OCI-M2 (cell line): ENCODE results near the gene TACR2.
"Not testable (repeated sequence)": the region's sequence is repeated elsewhere in the genome, so short reads cannot be mapped to it uniquely, and the experiment has no call there.

ENCODE experiments used
- DNase-seq: peaks from one replicate; lab custom pipeline; 2025; ENCODE audit not compliant: unreplicated experiment; lab: John Stamatoyannopoulos, UW

Gene TACR2

DNA sequence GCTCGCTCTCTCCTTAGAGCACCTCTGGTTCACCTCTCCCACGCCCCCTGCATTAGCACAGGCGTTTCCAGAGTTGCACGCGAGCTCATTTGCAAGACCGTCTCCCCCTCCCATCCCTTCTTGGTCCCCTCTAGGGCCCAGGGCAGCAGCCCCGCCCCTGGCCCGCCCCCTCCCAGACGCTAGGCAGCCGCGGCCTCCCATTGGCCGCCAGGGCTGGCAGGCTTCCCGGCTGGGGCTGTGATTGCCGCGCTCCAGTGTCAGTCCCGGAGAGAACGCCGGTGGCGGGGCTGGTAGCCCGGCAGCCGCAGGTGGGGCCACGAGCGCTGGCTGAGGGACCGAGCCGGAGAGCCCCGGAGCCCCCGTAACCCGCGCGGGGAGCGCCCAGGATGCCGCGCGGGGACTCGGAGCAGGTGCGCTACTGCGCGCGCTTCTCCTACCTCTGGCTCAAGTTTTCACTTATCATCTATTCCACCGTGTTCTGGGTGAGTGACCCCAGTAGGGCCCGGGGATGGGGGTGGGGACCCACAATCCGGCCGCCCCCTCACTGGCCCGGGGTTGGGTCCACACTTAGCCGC is 34.6 kb upstream of the TACR2 start, which contains the start of gene TSPAN15:
Gene TSPAN15, plus strand, starts transcription at position 257 of the 575 bp plus-strand sequence. Its CDS starts 130 bp downstream, at position 387.
- DNase-seq = no peak

- DNase-seq = not testable (repeated sequence)
Observed at GRCh38 chr10:69450395-69450794, 33.7 kb upstream of the TACR2 start.

DNA sequence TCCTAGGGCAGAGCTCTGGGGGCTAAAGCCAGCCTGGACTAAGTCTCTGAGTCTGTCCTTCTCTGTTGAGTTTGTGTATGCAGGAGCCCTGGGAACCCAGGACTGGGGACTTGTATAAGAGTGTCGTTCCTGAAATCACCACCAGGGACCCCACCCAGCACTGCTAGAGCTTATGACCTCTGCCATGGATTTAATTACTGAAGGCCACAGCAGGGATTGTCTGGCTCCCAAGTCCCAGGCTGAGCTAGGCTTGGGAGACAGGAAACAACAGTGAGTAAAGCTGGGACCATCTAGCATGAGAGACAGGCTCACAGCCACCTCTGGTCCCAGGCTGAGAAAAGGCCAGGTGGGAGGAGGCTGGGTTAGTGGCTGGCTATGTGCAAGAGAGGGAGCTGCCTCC is 33.1 kb upstream of the TACR2 start:
- no peak for DNase-seq

GRCh38 chr10:69446650-69447151 is 30.0 kb upstream of the TACR2 start:
- no peak for DNase-seq

- no peak for DNase-seq
Observed at GRCh38 chr10:69446229-69446628, 29.5 kb upstream of the TACR2 start.

DNA sequence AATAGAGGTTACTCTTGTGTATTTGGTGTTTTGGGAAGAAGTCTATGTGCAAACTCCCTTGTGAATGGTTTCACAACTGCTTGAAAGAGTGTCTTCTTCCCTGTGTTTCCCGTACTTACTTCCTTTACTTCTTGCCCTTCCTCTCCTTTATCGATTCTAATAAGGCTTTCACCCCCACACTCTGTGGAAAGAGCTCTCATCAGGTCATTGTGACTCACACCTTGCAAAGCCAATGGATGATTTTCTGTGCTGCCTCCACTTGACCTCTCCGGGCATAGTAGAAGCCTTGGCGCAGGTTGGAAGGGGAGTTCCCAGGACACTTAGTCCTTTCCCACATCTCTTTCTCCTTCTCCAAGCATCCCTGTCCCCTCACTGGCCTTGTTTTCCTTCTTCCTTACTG is 28.3 kb upstream of the TACR2 start:
- DNase-seq = no peak

GRCh38 chr10:69443354-69443753 is 26.6 kb upstream of the TACR2 start:
- DNase-seq = no peak

- DNase-seq = no peak
Observed at GRCh38 chr10:69439813-69440506, 23.2 kb upstream of the TACR2 start.

- DNase-seq = no peak
Observed at GRCh38 chr10:69439350-69439739, 22.6 kb upstream of the TACR2 start.

DNA sequence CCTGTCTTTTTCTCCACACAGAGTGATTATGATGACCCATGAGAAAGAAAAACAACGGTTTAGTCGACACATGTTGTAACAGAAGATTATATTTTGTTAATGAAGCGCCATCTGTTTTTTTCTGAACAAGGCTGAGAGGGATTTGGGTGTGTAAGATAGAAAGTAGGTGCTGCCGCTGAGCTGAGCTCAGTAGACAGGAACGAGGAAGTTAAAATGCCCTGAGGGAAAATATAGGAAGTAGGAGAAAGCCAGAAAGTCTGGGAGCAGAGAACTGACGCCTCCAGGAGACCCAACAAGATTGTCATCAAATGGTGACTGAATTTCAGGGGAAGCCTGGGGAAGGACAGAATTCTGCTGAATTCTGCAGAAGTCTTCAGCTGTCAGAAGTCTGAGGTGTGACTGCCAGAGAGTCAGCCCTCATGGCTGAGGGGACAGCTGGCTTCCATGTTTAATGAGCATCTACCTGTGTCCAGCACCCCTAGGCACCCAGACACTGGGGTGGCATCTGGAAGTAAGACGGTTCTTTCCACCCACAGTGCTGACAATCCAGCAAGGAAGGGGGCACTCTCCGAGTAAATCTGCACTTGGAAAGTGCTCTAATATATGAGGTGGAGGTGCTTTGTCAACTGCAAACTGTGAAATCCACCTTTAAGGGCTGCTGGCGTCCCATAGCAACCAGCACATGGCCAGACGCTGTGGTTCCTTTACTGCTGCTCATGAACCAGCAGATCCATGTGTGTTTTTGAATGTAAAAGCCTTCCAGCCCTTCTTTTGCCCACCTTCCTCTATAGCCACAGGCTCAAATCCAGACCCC is 22.0 kb upstream of the TACR2 start:
- DNase-seq = no peak

- no peak for DNase-seq
Observed at GRCh38 chr10:69437321-69438259, 20.9 kb upstream of the TACR2 start.

DNA sequence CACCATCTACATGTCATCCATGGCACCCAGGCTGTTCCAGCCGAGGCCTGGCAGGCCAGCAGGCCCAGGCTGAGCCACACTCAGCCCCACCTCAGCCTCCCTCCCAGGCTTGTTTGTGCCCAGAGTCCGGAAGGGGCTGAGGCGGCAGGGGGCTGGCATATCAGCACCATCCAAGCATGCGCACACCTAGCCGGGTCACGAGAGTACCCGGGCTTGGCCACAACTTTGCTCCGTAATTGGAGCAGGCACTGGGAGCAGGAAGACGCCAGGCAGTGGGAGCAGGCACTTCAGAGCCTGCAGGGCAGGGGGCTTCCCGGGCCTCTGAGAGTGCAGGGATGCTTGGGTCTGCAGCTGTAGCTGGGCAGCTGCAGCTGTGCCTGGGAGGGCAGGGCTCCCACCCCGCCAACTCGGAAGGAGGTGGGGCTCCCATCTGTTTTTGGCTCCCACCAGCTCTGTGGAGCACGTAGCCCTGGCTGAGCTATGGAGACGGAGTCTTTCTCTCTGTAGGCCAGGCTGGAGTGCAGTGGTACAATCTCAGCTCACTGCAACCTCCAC is 19.3 kb upstream of the TACR2 start:
- DNase-seq = no peak

DNA sequence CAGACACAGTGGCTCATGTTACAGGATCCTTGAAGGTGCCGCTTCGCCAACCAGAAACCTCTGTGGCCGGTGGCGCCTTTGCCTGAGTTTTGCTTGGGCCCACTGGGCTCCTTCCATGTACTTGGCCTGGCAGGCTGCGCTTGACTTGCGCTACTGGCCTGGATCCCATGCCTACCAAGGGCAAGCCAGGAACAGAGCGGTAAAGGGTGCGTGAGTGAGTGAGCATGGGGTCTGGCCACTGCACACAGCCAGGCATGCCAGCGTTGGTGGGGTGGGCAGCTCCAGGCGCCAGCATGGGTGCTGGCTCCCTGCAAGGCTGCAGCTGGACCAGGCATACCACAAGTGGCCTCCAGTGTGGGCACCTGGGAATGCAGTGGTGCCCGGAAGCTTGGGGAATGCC is 18.2 kb upstream of the TACR2 start:
- DNase-seq = no peak

- DNase-seq = no peak
Observed at GRCh38 chr10:69434169-69434568, 17.5 kb upstream of the TACR2 start.

- no peak for DNase-seq
Observed at GRCh38 chr10:69428165-69428564, 11.4 kb upstream of the TACR2 start.

GRCh38 chr10:69426376-69426727 is 9.6 kb upstream of the TACR2 start:
- DNase-seq = no peak

- DNase-seq = no peak
Observed at GRCh38 chr10:69425511-69426298, 9.0 kb upstream of the TACR2 start.

DNA sequence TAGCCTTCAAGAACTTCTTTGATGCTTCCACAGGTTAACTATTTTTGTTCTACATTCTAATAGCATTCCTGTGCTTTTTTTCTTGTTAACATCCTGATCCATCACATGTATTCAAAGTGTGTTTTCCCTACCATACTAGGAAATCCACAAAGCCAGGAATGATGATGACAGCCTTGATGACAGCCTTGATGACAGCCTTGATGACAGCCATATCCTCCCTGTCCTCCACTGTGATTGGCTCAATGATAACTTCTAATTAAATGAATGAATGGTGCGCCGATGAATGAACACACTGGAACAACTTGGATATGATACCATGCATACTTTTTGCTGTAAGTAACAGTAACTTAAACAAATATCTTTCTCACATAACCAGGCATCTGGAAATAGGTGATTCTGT is 8.3 kb upstream of the TACR2 start:
- no peak for DNase-seq

GRCh38 chr10:69422676-69423075 is 6.0 kb upstream of the TACR2 start:
- no peak for DNase-seq
